ENCODE results near the gene HECTD2.
A peak's percentile ranks its signal among the peaks of the same experiment; 100 is the strongest.

The HECTD2 gene

DNA sequence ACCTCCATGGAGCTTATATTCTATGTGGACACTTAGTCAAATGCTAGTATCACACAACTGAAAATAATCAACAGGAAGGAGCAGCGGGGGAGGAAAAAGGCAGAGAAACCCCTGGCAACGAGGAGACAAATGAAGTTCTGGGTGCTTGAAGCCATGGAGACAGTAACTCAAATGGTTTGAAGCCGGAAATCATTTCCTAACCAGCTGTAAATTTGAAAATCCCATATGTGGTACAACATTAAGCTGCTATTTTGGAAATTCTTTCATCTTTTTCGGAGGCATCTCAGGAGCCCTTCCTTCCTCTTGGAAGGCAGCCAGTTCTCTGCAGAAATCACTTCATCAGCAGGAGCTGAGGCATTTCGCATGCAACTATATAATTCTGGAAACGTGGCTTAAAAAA lies 131.3 kb downstream of the HECTD2 start:
- Histone ChIP-seq H3K4me3 (ENCODE audit: low read length) (no peak overlapping the region), H3K9me3 (ENCODE audit: control insufficient read depth, low read length) (peaks cover 6% of the 10 kb centered on the region), H3K4me1 (ENCODE audit: control insufficient read depth, insufficient read depth, low read length) (peaks cover 2% of the 10 kb centered on the region), H3K9ac (ENCODE audit: low read length) (no peak overlapping the region), H3K27me3 (replicated peaks; ENCODE audit: control insufficient read depth, insufficient read depth, low read length) (no peaks in the 10 kb centered on the region), H3K36me3 (ENCODE audit: control insufficient read depth, insufficient read depth, low read length, severe bottlenecking) (no peaks in the 10 kb centered on the region)
- DNase-seq (ENCODE audit: low read depth): peak; percentile 42

DNA sequence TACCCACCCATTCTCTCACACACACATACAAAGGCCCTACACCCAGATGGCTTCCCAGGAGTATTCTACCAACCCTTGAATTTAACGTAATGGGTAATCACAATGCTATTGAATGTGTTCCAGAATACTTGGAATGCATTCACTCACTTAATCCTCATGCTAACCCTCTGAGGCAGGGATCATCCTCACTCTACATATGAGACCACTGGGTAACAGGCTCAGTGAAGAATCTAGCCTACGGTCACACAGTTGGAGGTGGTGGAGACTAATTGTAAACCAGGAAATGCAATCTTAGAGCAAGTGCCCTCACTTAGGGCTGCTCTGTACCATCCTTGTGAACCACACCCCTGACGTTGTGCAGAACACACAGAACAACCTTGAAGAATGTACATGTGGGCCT lies 135.2 kb downstream of the HECTD2 start:
- Histone ChIP-seq H3K9me3 (ENCODE audit: control insufficient read depth, low read length) (peaks cover 5% of the 10 kb centered on the region), H3K4me3 (ENCODE audit: low read length) (no peak overlapping the region), H3K9ac (ENCODE audit: low read length) (no peak overlapping the region), H3K4me1 (ENCODE audit: control insufficient read depth, insufficient read depth, low read length) (no peaks in the 10 kb centered on the region), H3K36me3 (ENCODE audit: control insufficient read depth, insufficient read depth, low read length, severe bottlenecking) (no peaks in the 10 kb centered on the region), H3K27me3 (replicated peaks; ENCODE audit: control insufficient read depth, insufficient read depth, low read length) (no peaks in the 10 kb centered on the region)
- DNase-seq (ENCODE audit: low read depth): no peak

DNA sequence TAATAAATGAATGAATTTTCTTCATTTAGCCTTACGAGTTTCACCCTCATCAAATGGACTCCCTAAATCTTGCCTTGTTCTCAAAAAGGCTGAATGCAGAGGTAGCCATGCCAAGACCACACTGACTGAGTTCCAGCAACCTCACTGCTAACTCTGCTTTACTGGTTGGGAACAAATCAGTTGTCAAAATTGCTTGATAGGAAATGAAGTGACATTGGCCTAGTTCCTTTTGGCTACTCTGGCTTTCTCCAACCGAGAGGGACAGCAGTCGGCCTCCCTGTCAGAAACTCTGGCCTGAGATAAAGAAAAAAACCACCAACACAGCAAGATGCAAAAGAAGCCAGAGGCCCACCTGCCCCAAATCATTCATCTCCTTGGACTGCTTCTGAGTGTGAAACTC lies 135.7 kb downstream of the HECTD2 start:
- no peaks in the 10 kb centered on the region for H3K4me1 ChIP-seq (ENCODE audit: control insufficient read depth, insufficient read depth, low read length)
- no peak for DNase-seq (ENCODE audit: low read depth)
- H3K36me3 ChIP-seq (ENCODE audit: control insufficient read depth, insufficient read depth, low read length, severe bottlenecking): no peaks in the 10 kb centered on the region
- H3K27me3 ChIP-seq (replicated peaks; ENCODE audit: control insufficient read depth, insufficient read depth, low read length): no peaks in the 10 kb centered on the region
- no peak overlapping the region for H3K9ac ChIP-seq (ENCODE audit: low read length)
- H3K9me3 ChIP-seq (ENCODE audit: control insufficient read depth, low read length): peaks cover under 1% of the 10 kb centered on the region
- H3K4me3 ChIP-seq (ENCODE audit: low read length): no peak overlapping the region

DNA sequence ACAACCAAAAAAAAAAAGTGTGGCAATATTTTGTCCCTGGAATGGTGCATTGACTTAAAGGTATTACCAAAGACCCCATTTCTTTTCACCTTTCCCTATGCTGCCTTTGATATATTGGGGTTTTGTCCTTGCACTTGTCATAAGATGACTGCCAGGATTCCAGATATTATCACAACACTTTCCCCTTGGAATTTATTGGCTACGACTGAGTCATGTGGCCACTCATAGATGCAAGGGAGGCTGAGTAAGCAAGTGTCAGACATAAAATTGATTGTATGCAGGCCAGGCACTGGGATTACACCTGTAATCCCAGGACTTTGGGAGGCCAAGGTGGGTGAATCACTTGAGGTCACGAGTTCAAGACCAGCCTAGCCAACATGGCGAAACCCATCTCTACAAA lies 139.1 kb downstream of the HECTD2 start:
- Histone ChIP-seq H3K4me1 (ENCODE audit: control insufficient read depth, insufficient read depth, low read length) (no peaks in the 10 kb centered on the region), H3K36me3 (ENCODE audit: control insufficient read depth, insufficient read depth, low read length, severe bottlenecking) (no peaks in the 10 kb centered on the region), H3K4me3 (ENCODE audit: low read length) (no peak overlapping the region), H3K9ac (ENCODE audit: low read length) (no peak overlapping the region), H3K9me3 (ENCODE audit: control insufficient read depth, low read length) (no peaks in the 10 kb centered on the region), H3K27me3 (replicated peaks; ENCODE audit: control insufficient read depth, insufficient read depth, low read length) (no peaks in the 10 kb centered on the region)
- DNase-seq (ENCODE audit: low read depth): no peak

DNA sequence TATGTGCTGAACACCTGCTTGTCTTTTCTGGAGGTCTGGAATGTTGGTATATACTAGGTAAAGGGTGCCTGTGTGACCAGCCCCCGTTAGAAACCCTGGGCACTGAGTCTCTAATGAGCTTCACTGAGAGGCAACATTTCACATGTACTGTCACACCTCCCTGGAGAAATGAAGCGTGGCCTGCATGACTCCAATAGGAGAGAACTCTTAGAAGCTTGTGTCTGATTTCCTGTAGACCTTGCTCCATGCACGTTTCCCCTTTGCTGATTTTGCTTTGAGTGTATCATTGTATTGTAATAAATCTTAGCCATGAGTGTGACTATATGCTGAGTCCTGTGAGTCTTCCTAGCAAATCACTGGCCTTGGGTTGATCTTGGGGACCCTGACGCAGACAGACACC lies 139.9 kb downstream of the HECTD2 start:
- Histone ChIP-seq H3K27me3 (replicated peaks; ENCODE audit: control insufficient read depth, insufficient read depth, low read length) (no peaks in the 10 kb centered on the region), H3K9me3 (ENCODE audit: control insufficient read depth, low read length) (no peaks in the 10 kb centered on the region), H3K9ac (ENCODE audit: low read length) (no peak overlapping the region), H3K36me3 (ENCODE audit: control insufficient read depth, insufficient read depth, low read length, severe bottlenecking) (no peaks in the 10 kb centered on the region), H3K4me3 (ENCODE audit: low read length) (no peak overlapping the region), H3K4me1 (ENCODE audit: control insufficient read depth, insufficient read depth, low read length) (no peaks in the 10 kb centered on the region)
- no peak for DNase-seq (ENCODE audit: low read depth)

DNA sequence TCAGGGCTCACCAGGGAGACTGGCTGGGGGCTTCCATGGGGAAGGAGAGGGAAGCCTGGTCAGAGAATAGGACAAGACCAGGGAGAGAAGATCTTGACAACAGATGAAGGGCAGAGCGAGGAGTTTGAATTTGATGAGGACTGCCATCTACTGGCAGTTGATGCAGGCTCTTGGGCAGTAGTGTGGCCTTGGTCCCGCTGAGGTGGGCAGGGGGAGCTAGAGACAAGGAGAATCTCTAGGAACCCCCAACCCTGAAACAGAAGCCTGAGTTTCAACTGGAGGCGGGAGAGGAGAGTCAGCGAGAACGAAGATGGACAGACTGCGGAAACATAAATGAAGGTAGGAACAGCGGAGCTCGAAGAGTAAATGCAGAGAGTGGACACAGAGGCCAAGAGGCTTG lies 141.7 kb downstream of the HECTD2 start:
- Histone ChIP-seq H3K27me3 (replicated peaks; ENCODE audit: control insufficient read depth, insufficient read depth, low read length) (no peaks in the 10 kb centered on the region), H3K9me3 (ENCODE audit: control insufficient read depth, low read length) (no peaks in the 10 kb centered on the region), H3K4me1 (ENCODE audit: control insufficient read depth, insufficient read depth, low read length) (peaks cover 1% of the 10 kb centered on the region), H3K9ac (ENCODE audit: low read length) (no peak overlapping the region), H3K4me3 (ENCODE audit: low read length) (no peak overlapping the region), H3K36me3 (ENCODE audit: control insufficient read depth, insufficient read depth, low read length, severe bottlenecking) (no peaks in the 10 kb centered on the region)
- DNase-seq (ENCODE audit: low read depth): peak; percentile 65

DNA sequence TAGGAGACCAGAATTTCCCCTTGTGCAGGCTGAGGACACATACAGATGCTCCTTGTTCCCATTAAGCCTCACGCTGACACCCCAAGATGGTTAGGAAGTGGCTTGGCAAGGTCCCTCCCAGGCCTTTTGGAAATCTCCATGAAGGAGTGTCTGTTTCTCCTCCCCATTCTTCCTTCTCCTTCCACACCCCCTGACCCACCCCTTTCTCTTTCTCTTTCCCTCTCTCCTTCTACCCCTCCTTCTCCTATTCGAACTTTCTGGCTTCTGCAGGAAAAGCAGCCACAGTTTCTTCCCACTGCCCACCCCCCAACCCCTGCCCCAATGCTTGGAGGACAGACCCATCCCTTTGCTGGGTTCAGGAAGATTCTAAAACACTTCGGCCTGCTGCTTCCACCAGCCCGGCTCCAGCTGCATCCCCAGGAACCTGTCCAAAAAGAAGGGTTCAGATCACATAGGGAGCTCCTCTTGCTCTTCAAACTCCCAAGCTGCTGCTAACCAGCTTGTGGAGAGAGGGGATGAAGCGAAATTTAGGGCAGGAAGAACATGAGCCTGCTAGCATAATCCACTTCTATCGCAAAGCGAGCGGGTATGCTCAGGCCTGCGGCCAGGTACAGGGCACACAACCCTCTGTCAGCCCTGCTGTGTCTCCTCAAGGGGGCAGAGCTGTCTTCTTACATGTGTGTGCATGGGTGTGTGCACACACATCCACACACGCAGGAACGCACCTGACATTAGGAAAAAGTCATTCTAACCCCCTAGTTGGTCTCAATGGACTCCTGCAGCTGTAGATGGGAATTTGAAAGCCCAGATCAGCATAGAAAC lies 142.3 kb downstream of the HECTD2 start:
- H3K9ac ChIP-seq (ENCODE audit: low read length): no peak overlapping the region
- no peaks in the 10 kb centered on the region for H3K9me3 ChIP-seq (ENCODE audit: control insufficient read depth, low read length)
- no peak overlapping the region for H3K4me3 ChIP-seq (ENCODE audit: low read length)
- no peaks in the 10 kb centered on the region for H3K36me3 ChIP-seq (ENCODE audit: control insufficient read depth, insufficient read depth, low read length, severe bottlenecking)
- peaks cover 7% of the 10 kb centered on the region for H3K4me1 ChIP-seq (ENCODE audit: control insufficient read depth, insufficient read depth, low read length)
- no peak for DNase-seq (ENCODE audit: low read depth)
- H3K27me3 ChIP-seq (replicated peaks; ENCODE audit: control insufficient read depth, insufficient read depth, low read length): no peaks in the 10 kb centered on the region

DNA sequence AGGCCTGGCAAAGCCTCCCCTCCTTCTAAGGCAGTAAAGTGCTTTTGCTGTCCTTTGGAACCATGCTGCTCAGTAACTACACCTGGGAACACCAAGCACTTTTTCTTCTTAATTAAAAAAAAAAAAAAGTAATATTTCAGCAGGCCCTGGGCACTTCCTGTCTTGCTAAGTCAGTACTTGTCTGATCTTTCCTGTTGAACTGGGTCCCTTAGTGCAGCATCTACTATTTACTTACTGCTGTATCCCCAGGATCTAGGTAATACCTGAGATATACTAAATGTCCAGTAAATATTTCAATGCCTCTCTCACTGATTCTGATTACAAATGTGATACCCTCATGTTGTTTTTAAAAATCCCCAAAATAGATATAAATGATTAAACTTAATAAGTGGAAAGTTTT lies 145.3 kb downstream of the HECTD2 start:
- H3K9ac ChIP-seq (ENCODE audit: low read length): no peak overlapping the region
- H3K27me3 ChIP-seq (replicated peaks; ENCODE audit: control insufficient read depth, insufficient read depth, low read length): no peaks in the 10 kb centered on the region
- no peaks in the 10 kb centered on the region for H3K9me3 ChIP-seq (ENCODE audit: control insufficient read depth, low read length)
- no peaks in the 10 kb centered on the region for H3K36me3 ChIP-seq (ENCODE audit: control insufficient read depth, insufficient read depth, low read length, severe bottlenecking)
- no peak overlapping the region for H3K4me3 ChIP-seq (ENCODE audit: low read length)
- H3K4me1 ChIP-seq (ENCODE audit: control insufficient read depth, insufficient read depth, low read length): peaks cover 10% of the 10 kb centered on the region
- DNase-seq (ENCODE audit: low read depth): no peak

DNA sequence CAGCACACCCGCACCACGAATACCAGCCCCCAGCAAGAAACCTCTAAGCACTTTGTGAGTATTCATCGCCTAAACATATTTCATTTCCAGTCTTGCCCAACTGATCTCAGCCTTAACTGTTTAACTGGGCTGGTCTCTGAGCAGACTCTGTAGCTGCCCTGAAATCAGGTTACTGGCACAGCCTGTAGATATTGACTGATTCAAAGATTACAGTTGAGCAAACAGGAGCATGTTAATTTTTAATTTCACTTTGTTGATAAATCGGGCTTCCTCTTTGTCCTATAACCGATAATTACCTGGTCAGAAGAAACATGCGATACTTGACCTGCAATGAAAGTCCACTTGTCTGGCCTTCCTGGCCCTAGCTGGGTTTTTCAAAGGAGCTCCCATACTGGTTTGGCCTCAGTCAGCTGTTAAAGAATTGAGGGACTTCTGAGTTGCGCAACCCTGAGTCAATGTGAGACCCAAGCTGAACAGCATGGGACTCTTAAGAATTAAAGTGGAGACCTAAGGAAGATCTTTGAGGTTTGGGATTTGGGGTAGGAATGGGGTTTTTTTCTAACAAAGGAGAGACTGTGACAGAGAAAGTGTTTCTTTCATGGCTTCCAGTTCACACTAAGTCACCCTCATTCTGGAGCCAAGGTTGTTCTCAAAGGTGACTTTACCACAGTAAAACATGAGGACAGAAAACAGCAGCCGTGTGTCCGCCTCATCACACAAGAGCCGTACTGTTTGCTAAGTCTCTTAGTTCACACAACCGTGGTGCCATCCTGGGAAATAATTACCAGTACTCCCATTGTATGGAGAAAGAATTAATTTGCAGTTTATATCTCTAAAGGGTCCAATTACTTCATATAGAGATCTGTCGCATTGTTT lies 146.8 kb downstream of the HECTD2 start:
- H3K27me3 ChIP-seq (replicated peaks; ENCODE audit: control insufficient read depth, insufficient read depth, low read length): no peaks in the 10 kb centered on the region
- H3K36me3 ChIP-seq (ENCODE audit: control insufficient read depth, insufficient read depth, low read length, severe bottlenecking): no peaks in the 10 kb centered on the region
- peaks cover 16% of the 10 kb centered on the region for H3K4me1 ChIP-seq (ENCODE audit: control insufficient read depth, insufficient read depth, low read length)
- peak; percentile 48 for DNase-seq (ENCODE audit: low read depth)
- no peak overlapping the region for H3K4me3 ChIP-seq (ENCODE audit: low read length)
- H3K9me3 ChIP-seq (ENCODE audit: control insufficient read depth, low read length): no peaks in the 10 kb centered on the region
- H3K9ac ChIP-seq (ENCODE audit: low read length): no peak overlapping the region

DNA sequence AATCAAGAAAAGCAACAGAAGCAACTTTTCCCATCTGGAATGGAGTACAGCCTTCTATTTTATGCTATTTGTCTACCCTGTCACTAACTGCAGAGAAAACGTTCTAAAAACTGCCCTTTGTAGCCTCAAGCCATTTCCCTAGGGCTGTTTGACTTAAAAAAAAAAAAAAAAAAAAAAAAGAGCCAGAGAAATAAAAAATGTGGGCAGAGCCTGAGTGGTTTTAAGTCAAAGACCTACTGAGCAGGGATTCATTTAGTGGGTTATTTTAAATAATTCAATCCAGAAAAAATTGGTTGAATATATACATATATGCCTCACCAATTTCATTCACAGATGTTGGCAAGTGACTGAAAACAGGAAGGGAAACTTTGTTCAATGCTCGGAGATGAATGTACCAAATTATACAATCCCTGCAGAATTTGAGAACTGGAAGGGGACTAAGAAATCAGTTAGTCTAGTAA lies 147.5 kb downstream of the HECTD2 start:
- H3K36me3 ChIP-seq (ENCODE audit: control insufficient read depth, insufficient read depth, low read length, severe bottlenecking): no peaks in the 10 kb centered on the region
- no peak overlapping the region for H3K4me3 ChIP-seq (ENCODE audit: low read length)
- H3K9ac ChIP-seq (ENCODE audit: low read length): no peak overlapping the region
- H3K27me3 ChIP-seq (replicated peaks; ENCODE audit: control insufficient read depth, insufficient read depth, low read length): no peaks in the 10 kb centered on the region
- no peak for DNase-seq (ENCODE audit: low read depth)
- H3K4me1 ChIP-seq (ENCODE audit: control insufficient read depth, insufficient read depth, low read length): peaks cover 16% of the 10 kb centered on the region
- H3K9me3 ChIP-seq (ENCODE audit: control insufficient read depth, low read length): no peaks in the 10 kb centered on the region

DNA sequence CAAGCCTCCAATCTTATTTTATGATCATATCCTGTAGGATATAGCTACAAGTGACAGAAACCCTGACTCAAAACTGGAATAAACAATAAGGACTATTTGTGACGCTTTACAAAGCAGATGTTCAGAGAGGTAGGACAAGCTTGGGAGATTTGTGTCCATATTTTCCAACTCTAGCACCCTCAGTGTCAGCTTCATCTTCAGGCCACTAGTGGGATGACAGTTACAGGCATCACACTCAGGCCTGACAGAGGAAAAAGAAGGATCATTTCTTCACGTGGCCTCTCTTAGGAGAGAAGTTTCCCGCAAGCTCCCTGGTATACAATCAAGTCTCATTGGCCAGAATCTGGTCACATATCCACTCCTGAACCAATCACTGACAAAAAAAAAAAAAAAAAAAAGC lies 148.3 kb downstream of the HECTD2 start:
- Histone ChIP-seq H3K27me3 (replicated peaks; ENCODE audit: control insufficient read depth, insufficient read depth, low read length) (no peaks in the 10 kb centered on the region), H3K9me3 (ENCODE audit: control insufficient read depth, low read length) (no peaks in the 10 kb centered on the region), H3K4me3 (ENCODE audit: low read length) (no peak overlapping the region), H3K4me1 (ENCODE audit: control insufficient read depth, insufficient read depth, low read length) (peaks cover 16% of the 10 kb centered on the region), H3K36me3 (ENCODE audit: control insufficient read depth, insufficient read depth, low read length, severe bottlenecking) (no peaks in the 10 kb centered on the region), H3K9ac (ENCODE audit: low read length) (no peak overlapping the region)
- no peak for DNase-seq (ENCODE audit: low read depth)

All from adipocyte (in vitro differentiated cells).